BE2C (cell line): Measurements from ENCODE around the gene BMP8A.
"Not testable (repeated sequence)": the region's sequence is repeated elsewhere in the genome, so short reads cannot be mapped to it uniquely, and the experiment has no call there.

ENCODE experiments used
- DNase-seq: peaks from one replicate; pipeline ENCODE4 v3.0.0-alpha.2; 2020
- H3K27me3 ChIP-seq: fragments of 250-450 bp; sonication (Bioruptor Pico); 2 replicates; pipeline ENCODE4 v1.5.1; 2020; ENCODE audit warnings: mild to moderate bottlenecking
- H3K36me3 ChIP-seq: fragments of 250-450 bp; sonication (Bioruptor Pico); 2 replicates; pipeline ENCODE4 v1.5.1; 2020; ENCODE audit warnings: mild to moderate bottlenecking
- H3K4me1 ChIP-seq: fragments of 250-450 bp; sonication (Bioruptor Pico); 2 replicates; pipeline ENCODE4 v1.5.1; 2020
- H3K4me3 ChIP-seq: 2 replicates; pipeline ENCODE4 v1.5.1; 2011; ENCODE audit warnings: low read depth, low read length
- H3K9me3 ChIP-seq: fragments of 250-450 bp; sonication (Bioruptor Pico); 2 replicates; pipeline ENCODE4 v1.5.1; 2020
- TF ChIP-seq, protein P1 (sequence below): IDR thresholded peaks from 2 replicates; pipeline ENCODE4 v1.5.1; 2012; ENCODE audit warnings: mild to moderate bottlenecking, low read depth, low read length

Gene BMP8A

DNA sequence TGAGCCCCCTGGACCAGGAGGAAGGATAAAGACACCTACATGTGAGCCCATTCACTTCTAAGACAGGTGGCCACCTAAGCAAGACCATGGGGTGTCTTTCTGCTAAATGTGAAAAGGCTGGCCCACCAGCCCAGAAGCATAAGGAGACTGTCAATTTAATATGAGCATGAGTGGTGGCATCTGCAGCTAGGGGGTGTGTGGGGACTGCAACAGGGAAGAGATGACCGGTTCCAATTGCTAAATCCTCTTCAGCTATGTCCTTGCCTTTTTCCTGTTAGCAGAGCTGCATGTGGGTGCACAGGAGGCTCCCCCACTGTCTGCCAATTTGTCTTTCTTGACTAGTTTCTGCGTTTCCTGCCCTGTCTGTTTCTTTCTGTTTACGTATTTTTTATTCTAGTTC is 22.3 kb upstream of the BMP8A start:
- Histone ChIP-seq H3K4me1 (no peaks in the 10 kb centered on the region), H3K4me3 (no peak overlapping the region), H3K27me3 (no peaks in the 10 kb centered on the region), H3K9me3 (no peaks in the 10 kb centered on the region), H3K36me3 (no peaks in the 10 kb centered on the region)
- TF ChIP-seq, protein P1, sequence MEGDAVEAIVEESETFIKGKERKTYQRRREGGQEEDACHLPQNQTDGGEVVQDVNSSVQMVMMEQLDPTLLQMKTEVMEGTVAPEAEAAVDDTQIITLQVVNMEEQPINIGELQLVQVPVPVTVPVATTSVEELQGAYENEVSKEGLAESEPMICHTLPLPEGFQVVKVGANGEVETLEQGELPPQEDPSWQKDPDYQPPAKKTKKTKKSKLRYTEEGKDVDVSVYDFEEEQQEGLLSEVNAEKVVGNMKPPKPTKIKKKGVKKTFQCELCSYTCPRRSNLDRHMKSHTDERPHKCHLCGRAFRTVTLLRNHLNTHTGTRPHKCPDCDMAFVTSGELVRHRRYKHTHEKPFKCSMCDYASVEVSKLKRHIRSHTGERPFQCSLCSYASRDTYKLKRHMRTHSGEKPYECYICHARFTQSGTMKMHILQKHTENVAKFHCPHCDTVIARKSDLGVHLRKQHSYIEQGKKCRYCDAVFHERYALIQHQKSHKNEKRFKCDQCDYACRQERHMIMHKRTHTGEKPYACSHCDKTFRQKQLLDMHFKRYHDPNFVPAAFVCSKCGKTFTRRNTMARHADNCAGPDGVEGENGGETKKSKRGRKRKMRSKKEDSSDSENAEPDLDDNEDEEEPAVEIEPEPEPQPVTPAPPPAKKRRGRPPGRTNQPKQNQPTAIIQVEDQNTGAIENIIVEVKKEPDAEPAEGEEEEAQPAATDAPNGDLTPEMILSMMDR = no peak
- no peak for DNase-seq

DNA sequence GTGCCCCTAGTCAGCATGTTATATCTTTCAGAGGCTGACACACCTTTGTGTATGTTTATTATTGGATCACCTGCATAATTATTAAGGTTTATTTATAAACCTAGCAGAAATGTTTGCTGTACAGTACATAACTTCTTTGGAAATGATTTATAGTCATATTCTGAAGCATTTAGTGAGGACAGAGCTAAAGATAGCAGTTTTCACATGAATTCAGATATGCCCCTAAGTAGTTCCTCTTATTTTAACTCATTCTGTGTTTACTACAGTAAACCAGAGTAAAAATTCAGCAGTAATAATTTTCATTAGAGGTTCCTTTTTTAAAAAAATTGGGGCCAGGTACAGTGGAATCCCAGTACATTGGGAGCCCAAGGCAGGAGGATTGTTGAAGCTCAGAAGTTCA is 21.4 kb upstream of the BMP8A start:
- TF ChIP-seq, protein P1 = no peak
- Histone ChIP-seq H3K4me1 (no peaks in the 10 kb centered on the region), H3K9me3 (no peaks in the 10 kb centered on the region), H3K36me3 (no peaks in the 10 kb centered on the region), H3K27me3 (no peaks in the 10 kb centered on the region), H3K4me3 (no peak overlapping the region)
- DNase-seq = no peak

DNA sequence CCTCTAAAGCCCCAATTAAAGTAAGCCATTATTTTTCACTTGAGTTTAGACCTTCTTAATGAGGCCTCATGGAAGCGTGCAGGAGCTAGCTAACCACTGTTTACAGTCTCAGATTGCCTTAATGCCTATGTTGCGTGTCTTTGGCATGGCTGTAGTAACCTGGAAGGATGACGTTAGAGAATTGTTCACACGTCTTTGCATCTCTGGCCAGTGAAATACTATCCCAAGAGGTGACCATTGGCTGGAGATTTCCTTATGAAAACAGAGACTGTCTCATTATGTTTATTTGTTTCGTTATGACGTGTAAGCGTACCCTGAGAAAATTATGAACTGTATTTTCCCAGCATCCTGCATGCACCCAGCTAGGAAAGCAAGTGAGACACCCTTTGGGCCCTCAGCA is 18.6 kb upstream of the BMP8A start:
- DNase-seq = no peak
- no peaks in the 10 kb centered on the region for H3K9me3 ChIP-seq
- TF ChIP-seq, protein P1 = no peak
- no peaks in the 10 kb centered on the region for H3K36me3 ChIP-seq
- no peak overlapping the region for H3K4me3 ChIP-seq
- no peaks in the 10 kb centered on the region for H3K4me1 ChIP-seq
- no peaks in the 10 kb centered on the region for H3K27me3 ChIP-seq

DNA sequence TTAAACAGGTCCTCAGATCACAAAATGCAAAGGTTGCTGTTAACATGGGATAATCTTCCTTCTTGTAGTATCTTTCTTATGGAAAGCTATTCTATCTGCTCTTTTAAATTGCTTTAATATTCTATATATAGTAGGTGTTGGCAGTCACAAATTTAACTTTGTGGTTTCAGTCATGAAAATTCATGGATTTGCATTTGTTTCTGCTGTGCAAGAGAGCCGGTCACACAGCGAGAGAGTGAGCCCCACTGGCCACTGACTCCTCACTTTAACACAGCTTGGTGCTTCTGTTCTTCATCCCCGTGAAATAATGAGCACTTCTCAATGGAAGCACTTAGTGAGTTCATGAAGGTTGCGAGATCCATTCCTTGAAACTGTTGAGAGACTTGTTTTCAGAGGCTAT is 18.1 kb upstream of the BMP8A start:
- no peaks in the 10 kb centered on the region for H3K27me3 ChIP-seq
- no peak for DNase-seq
- TF ChIP-seq, protein P1 = no peak
- H3K9me3 ChIP-seq = no peaks in the 10 kb centered on the region
- H3K4me1 ChIP-seq = no peaks in the 10 kb centered on the region
- no peak overlapping the region for H3K4me3 ChIP-seq
- no peaks in the 10 kb centered on the region for H3K36me3 ChIP-seq

DNA sequence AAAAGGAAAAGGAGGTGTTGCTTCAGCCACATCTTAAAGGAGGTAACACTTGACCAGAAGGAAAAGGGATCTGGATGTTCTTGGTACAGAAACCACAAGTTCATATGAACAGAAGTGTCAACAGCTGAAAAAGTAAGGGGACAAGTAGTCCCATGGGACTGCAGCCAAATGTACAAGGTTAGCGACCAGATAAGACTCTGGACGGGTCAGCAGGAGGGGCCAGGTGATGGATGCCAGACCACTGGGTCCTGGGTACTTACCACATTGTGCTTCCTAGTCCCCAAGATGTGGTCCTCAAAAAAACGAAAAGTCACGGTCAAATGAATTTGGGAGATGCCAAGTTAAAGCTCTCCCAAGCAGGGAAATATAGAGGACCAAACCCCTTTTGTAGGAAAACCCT is 16.6 kb upstream of the BMP8A start:
- H3K27me3 ChIP-seq = no peaks in the 10 kb centered on the region
- TF ChIP-seq, protein P1 = no peak
- no peaks in the 10 kb centered on the region for H3K36me3 ChIP-seq
- no peak overlapping the region for H3K4me3 ChIP-seq
- no peaks in the 10 kb centered on the region for H3K4me1 ChIP-seq
- H3K9me3 ChIP-seq = no peaks in the 10 kb centered on the region
- no peak for DNase-seq

DNA sequence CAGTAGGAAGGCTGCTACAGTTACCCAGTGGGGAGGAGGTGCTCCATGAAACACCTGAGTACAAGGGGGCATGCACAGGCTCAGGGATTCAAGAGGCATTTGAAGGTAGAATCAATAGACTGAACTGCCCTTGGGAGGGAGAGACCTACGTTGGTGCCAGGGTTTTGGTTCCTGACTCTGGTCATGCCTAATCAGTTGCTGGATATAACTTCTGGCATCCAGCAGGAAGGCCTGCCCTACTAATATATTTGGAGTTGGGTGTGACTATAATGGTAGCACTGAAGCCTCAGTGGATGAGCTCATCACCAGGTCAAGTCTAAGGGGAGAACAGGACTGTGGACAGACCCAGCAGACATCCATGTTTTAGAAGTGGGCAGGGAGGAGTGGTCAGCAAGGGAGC is 15.9 kb upstream of the BMP8A start:
- not testable (repeated sequence) for H3K9me3 ChIP-seq, H3K27me3 ChIP-seq, H3K4me3 ChIP-seq, H3K4me1 ChIP-seq, DNase-seq, H3K36me3 ChIP-seq

DNA sequence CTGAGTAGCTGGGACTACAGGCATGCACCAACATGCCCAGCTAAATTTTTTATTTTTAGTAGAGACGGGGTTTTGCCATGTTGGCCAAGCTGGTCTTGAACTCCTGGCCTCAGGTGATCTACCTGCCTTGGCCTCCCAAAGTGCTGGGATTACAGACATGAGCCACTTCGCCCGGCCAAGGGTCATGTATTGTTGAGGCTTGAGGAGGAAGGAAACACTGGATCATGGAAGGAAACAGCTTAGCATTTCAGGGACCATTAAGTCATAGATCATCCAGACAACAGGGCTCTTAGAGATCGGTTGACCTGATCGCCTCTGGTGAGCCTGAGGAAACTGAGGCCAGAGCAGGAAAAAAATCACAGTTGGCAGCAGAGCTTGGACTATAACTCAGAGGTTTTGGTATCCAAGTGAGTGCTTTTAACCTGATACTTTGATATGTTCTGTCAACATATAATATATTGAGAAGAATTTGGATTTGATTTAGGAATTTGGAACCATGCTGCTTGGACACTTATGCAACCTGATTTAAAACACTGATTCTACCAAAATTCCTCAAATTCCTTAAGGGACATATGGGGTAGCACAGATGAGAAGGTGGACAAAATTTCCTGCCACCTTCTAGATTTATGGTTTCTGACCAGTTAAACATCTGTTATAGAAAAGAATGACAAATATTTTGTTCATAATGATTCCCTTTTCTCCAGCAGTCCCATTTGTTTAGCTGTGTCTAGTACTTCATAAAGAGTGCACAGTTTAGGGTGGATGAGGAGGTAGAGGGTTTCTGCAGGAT is 13.1 kb upstream of the BMP8A start:
- no peaks in the 10 kb centered on the region for H3K27me3 ChIP-seq
- no peak overlapping the region for H3K4me3 ChIP-seq
- H3K9me3 ChIP-seq = no peaks in the 10 kb centered on the region
- TF ChIP-seq, protein P1 = no peak
- H3K36me3 ChIP-seq = no peaks in the 10 kb centered on the region; the same call in 1 of the 2 replicates
- no peaks in the 10 kb centered on the region for H3K4me1 ChIP-seq
- no peak for DNase-seq
